ENCODE data around the gene GGT1.
"Not testable (repeated sequence)": the region's sequence is repeated elsewhere in the genome, so short reads cannot be mapped to it uniquely, and the experiment has no call there.

- TF ChIP-seq CTCF, POLR2A (IDR thresholded peaks at IDR 0.05): not testable (repeated sequence)
Observed at GRCh38 chr22:24599958-24600715, 2.9 kb upstream of the GGT1 start.
